ENCODE data around the gene LRRC52.

The LRRC52 gene

GRCh38 chr1:165543532-165544438 lies at the start of gene LRRC52:
Gene LRRC52, plus strand, starts transcription at chr1:165544000. Its CDS starts 297 bp downstream, at chr1:165544297.
- peak in 40 of 56 donors; percentile 5 to 78 (median 38) for DNase-seq

GRCh38 chr1:165494949-165495857 lies 48.6 kb upstream of the LRRC52 start:
- DNase-seq = no peak

GRCh38 chr1:165495858-165496205 lies 48.0 kb upstream of the LRRC52 start:
- DNase-seq = no peak

GRCh38 chr1:165496501-165496900 lies 47.3 kb upstream of the LRRC52 start:
- no peak for DNase-seq

- DNase-seq = no peak
Observed at GRCh38 chr1:165497069-165498013, 46.5 kb upstream of the LRRC52 start.

- no peak for DNase-seq
Observed at GRCh38 chr1:165501330-165501969, 42.4 kb upstream of the LRRC52 start.

- no peak for DNase-seq
Observed at GRCh38 chr1:165501970-165502348, 41.8 kb upstream of the LRRC52 start.

- no peak for DNase-seq
Observed at GRCh38 chr1:165507570-165507969, 36.2 kb upstream of the LRRC52 start.

GRCh38 chr1:165508291-165508690 lies 35.5 kb upstream of the LRRC52 start:
- no peak for DNase-seq

- DNase-seq = no peak
Observed at GRCh38 chr1:165512816-165513215, 31.0 kb upstream of the LRRC52 start.

GRCh38 chr1:165516469-165516868 lies 27.3 kb upstream of the LRRC52 start:
- DNase-seq = no peak

- no peak for DNase-seq
Observed at GRCh38 chr1:165520646-165521045, 23.2 kb upstream of the LRRC52 start.

GRCh38 chr1:165524639-165525285 lies 19.0 kb upstream of the LRRC52 start:
- no peak for DNase-seq

- DNase-seq = no peak
Observed at GRCh38 chr1:165525708-165526107, 18.1 kb upstream of the LRRC52 start.

- no peak for DNase-seq
Observed at GRCh38 chr1:165527251-165528007, 16.4 kb upstream of the LRRC52 start.

GRCh38 chr1:165531021-165531420 lies 12.8 kb upstream of the LRRC52 start:
- DNase-seq = no peak

- no peak for DNase-seq
Observed at GRCh38 chr1:165532053-165532452, 11.7 kb upstream of the LRRC52 start.

- DNase-seq = no peak
Observed at GRCh38 chr1:165533254-165533653, 10.5 kb upstream of the LRRC52 start.

- no peak for DNase-seq
Observed at GRCh38 chr1:165536016-165536415, 7.8 kb upstream of the LRRC52 start.
